Measurements from ENCODE around the gene GIPR. TPM values are rescaled to one million over a fixed set of nuclear protein-coding genes. Genes with fewer than 3 reads are reported as not detected.
"Not testable (repeated sequence)": the region's sequence is repeated elsewhere in the genome, so short reads cannot be mapped to it uniquely, and the experiment has no call there.

Gene GIPR
- total RNA-seq, 1 experiment from 2014 or later = 0.45 TPM

GRCh38 chr19:45623984-45624383 is 44.0 kb upstream of the GIPR start:
- Histone ChIP-seq H3K9me3 (ENCODE audit: low read depth, low read length, poor library complexity, severe bottlenecking) (no peaks in the 10 kb centered on the region), H3K27ac (ENCODE audit: low read depth, low read length, poor library complexity, severe bottlenecking) (no peak overlapping the region), H3K4me3 (ENCODE audit: low read depth, low read length, poor library complexity, severe bottlenecking) (no peak overlapping the region), H3K36me3 (ENCODE audit: insufficient read depth, low read length, poor library complexity, severe bottlenecking) (no peaks in the 10 kb centered on the region), H3K4me1 (ENCODE audit: insufficient read depth, low read length, poor library complexity, severe bottlenecking) (no peaks in the 10 kb centered on the region), H3K27me3 (replicated peaks; ENCODE audit: insufficient read depth, low read depth, low read length, poor library complexity) (no peaks in the 10 kb centered on the region)
- ChIA-PET POLR2A (ENCODE audit: low non-redundant PET) (no interaction called here), CTCF (no interaction called here)
- no TSS peak for BruUV-seq (replicated peaks)
- no peak for TF ChIP-seq EZH2 (IDR thresholded peaks at IDR 0.05; ENCODE audit: borderline replicate concordance, low read depth, low read length, poor library complexity, severe bottlenecking)
- TF ChIP-seq, protein P1, sequence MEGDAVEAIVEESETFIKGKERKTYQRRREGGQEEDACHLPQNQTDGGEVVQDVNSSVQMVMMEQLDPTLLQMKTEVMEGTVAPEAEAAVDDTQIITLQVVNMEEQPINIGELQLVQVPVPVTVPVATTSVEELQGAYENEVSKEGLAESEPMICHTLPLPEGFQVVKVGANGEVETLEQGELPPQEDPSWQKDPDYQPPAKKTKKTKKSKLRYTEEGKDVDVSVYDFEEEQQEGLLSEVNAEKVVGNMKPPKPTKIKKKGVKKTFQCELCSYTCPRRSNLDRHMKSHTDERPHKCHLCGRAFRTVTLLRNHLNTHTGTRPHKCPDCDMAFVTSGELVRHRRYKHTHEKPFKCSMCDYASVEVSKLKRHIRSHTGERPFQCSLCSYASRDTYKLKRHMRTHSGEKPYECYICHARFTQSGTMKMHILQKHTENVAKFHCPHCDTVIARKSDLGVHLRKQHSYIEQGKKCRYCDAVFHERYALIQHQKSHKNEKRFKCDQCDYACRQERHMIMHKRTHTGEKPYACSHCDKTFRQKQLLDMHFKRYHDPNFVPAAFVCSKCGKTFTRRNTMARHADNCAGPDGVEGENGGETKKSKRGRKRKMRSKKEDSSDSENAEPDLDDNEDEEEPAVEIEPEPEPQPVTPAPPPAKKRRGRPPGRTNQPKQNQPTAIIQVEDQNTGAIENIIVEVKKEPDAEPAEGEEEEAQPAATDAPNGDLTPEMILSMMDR (conservative IDR thresholded peaks at IDR 0.05; ENCODE audit: low read depth, low read length) = no peak
- intact Hi-C loops (cut with micrococcal nuclease; ENCODE audit: unreplicated experiment) = no loop called here
- no peak for DNase-seq (ENCODE audit: low spot score)

GRCh38 chr19:45628219-45628618 is 39.8 kb upstream of the GIPR start:
- CTCF ChIA-PET; POLR2A ChIA-PET (ENCODE audit: low non-redundant PET); H3K36me3 ChIP-seq (ENCODE audit: insufficient read depth, low read length, poor library complexity, severe bottlenecking); H3K27me3 ChIP-seq (replicated peaks; ENCODE audit: insufficient read depth, low read depth, low read length, poor library complexity); BruUV-seq (replicated peaks); intact Hi-C loops (cut with micrococcal nuclease; ENCODE audit: unreplicated experiment); DNase-seq (ENCODE audit: low spot score); H3K9me3 ChIP-seq (ENCODE audit: low read depth, low read length, poor library complexity, severe bottlenecking); H3K4me3 ChIP-seq (ENCODE audit: low read depth, low read length, poor library complexity, severe bottlenecking); H3K27ac ChIP-seq (ENCODE audit: low read depth, low read length, poor library complexity, severe bottlenecking); H3K4me1 ChIP-seq (ENCODE audit: insufficient read depth, low read length, poor library complexity, severe bottlenecking): not testable (repeated sequence)

GRCh38 chr19:45629704-45630103 is 38.3 kb upstream of the GIPR start:
- DNase-seq (ENCODE audit: low spot score) = no peak
- no TSS peak for BruUV-seq (replicated peaks)
- intact Hi-C loops (cut with micrococcal nuclease; ENCODE audit: unreplicated experiment) = no loop called here
- TF ChIP-seq EZH2 (IDR thresholded peaks at IDR 0.05; ENCODE audit: borderline replicate concordance, low read depth, low read length, poor library complexity, severe bottlenecking) = no peak
- TF ChIP-seq, protein P1 (conservative IDR thresholded peaks at IDR 0.05; ENCODE audit: low read depth, low read length) = no peak
- no peaks in the 10 kb centered on the region for H3K36me3 ChIP-seq (ENCODE audit: insufficient read depth, low read length, poor library complexity, severe bottlenecking)
- POLR2A ChIA-PET (ENCODE audit: low non-redundant PET) = interaction anchor here (0.7 kb wide), 1 partner anchor 12 kb away, joined by 12 read pairs; no protein-coding TSS in a partner anchor
- H3K4me3 ChIP-seq (ENCODE audit: low read depth, low read length, poor library complexity, severe bottlenecking) = no peak overlapping the region
- H3K9me3 ChIP-seq (ENCODE audit: low read depth, low read length, poor library complexity, severe bottlenecking) = no peaks in the 10 kb centered on the region
- CTCF ChIA-PET = interaction anchor here (0.8 kb wide), 1 partner anchor 12 kb away, joined by 11 read pairs; no protein-coding TSS in a partner anchor
- peaks cover 8% of the 10 kb centered on the region for H3K4me1 ChIP-seq (ENCODE audit: insufficient read depth, low read length, poor library complexity, severe bottlenecking)
- peak overlapping the region; percentile 54 for H3K27ac ChIP-seq (ENCODE audit: low read depth, low read length, poor library complexity, severe bottlenecking)
- no peaks in the 10 kb centered on the region for H3K27me3 ChIP-seq (replicated peaks; ENCODE audit: insufficient read depth, low read depth, low read length, poor library complexity)

DNA sequence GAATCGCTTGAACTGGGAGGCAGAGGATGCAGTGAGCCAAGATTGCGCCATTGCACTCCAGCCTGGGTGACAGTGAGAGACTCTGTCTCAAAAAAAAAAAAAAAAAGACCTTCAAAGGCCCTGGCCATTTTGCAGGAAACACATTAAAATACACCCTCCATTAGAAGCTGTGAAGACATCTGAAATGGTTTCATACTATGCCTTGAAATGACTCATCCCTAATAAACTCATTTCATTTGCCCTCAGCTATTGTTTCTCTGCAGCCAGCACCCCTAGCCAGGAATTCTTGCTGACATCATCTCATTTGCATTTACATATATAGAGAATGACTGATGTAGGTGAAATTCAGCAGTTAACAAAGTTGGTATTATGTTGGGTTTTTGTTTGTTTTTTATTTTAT is 37.6 kb upstream of the GIPR start:
- POLR2A ChIA-PET (ENCODE audit: low non-redundant PET) = interaction anchor here (0.7 kb wide), 1 partner anchor 87 kb away, joined by 5 read pairs; no protein-coding TSS in a partner anchor
- no TSS peak for BruUV-seq (replicated peaks)
- peak; percentile 91 for DNase-seq (ENCODE audit: low spot score)
- no peak overlapping the region for H3K4me3 ChIP-seq (ENCODE audit: low read depth, low read length, poor library complexity, severe bottlenecking)
- H3K27me3 ChIP-seq (replicated peaks; ENCODE audit: insufficient read depth, low read depth, low read length, poor library complexity) = no peaks in the 10 kb centered on the region
- no peaks in the 10 kb centered on the region for H3K9me3 ChIP-seq (ENCODE audit: low read depth, low read length, poor library complexity, severe bottlenecking)
- intact Hi-C loops (cut with micrococcal nuclease; ENCODE audit: unreplicated experiment) = no loop called here
- TF ChIP-seq, protein P1 (conservative IDR thresholded peaks at IDR 0.05; ENCODE audit: low read depth, low read length) = no peak
- no peak for TF ChIP-seq EZH2 (IDR thresholded peaks at IDR 0.05; ENCODE audit: borderline replicate concordance, low read depth, low read length, poor library complexity, severe bottlenecking)
- CTCF ChIA-PET = interaction anchor here (0.6 to 0.8 kb wide), 3 partner anchors 11 to 103 kb away, joined by 3 to 11 read pairs (median 9); no protein-coding TSS in a partner anchor
- no peak overlapping the region for H3K27ac ChIP-seq (ENCODE audit: low read depth, low read length, poor library complexity, severe bottlenecking)
- H3K36me3 ChIP-seq (ENCODE audit: insufficient read depth, low read length, poor library complexity, severe bottlenecking) = no peaks in the 10 kb centered on the region
- H3K4me1 ChIP-seq (ENCODE audit: insufficient read depth, low read length, poor library complexity, severe bottlenecking) = peaks cover 8% of the 10 kb centered on the region

Measured in A673 (cell line).